HEK293 (cell line): ENCODE measurements around the gene VAMP7.

Experiments used
- CTCF ChIA-PET: fragments of 350-600 bp; formaldehyde crosslinking; extraction: SDS; loops from one replicate; lab custom pipeline; 2021; ENCODE audit warnings: antibody characterized with exemption; lab: Yijun Ruan, JAX
- POLR2A ChIA-PET: fragments of 300-600 bp; formaldehyde crosslinking; extraction: SDS; loops from one replicate; lab custom pipeline; 2020; ENCODE audit warnings: antibody characterized with exemption, inconsistent platforms; lab: Yijun Ruan, JAX
- H3K27ac ChIP-seq: fragments of 200-500 bp; sonication (Bioruptor generic); 2 replicates; pipeline ENCODE4 v1.5.1; 2014; ENCODE audit warnings: low read depth, low read length, control low read depth, inconsistent platforms; ENCODE audit errors: extremely low read depth
- H3K36me3 ChIP-seq, 2 experiments: fragments of 200-500 bp in 1 of 2; sonication (Bioruptor generic) in 1 of 2; 1 replicate in 1 of 2; 2 replicates in 1 of 2; pipeline ENCODE4 v1.5.1; 2014 to 2017; ENCODE audit warnings: inconsistent platforms in 2 of 2, low read length in 2 of 2; ENCODE audit not compliant: control insufficient read depth in 2 of 2, insufficient read depth in 1 of 2
- H3K4me1 ChIP-seq: fragments of 200-500 bp; sonication (Bioruptor generic); 2 replicates; pipeline ENCODE4 v1.5.1; 2014; ENCODE audit warnings: mild to moderate bottlenecking, low read length, inconsistent platforms; ENCODE audit not compliant: control insufficient read depth, insufficient read depth
- H3K4me3 ChIP-seq: 2 replicates; pipeline ENCODE4 v1.5.1; 2011; ENCODE audit warnings: low read depth, mild to moderate bottlenecking, control low read depth, low read length, moderate library complexity
- H3K9me3 ChIP-seq: fragments of 200-500 bp; sonication (Bioruptor generic); 2 replicates; pipeline ENCODE4 v1.5.1; 2014; ENCODE audit warnings: low read depth, low read length, inconsistent platforms; ENCODE audit not compliant: control insufficient read depth, insufficient read depth
- FEZF1 ChIP-seq: fragments of 450-650 bp; formaldehyde crosslinking; IDR thresholded peaks from 2 replicates; pipeline ENCODE4 v1.5.1; 2016; ENCODE audit warnings: missing biosample characterization, missing genetic modification characterization
- KLF1 ChIP-seq: fragments of 450-650 bp; formaldehyde crosslinking; IDR thresholded peaks from 2 replicates; pipeline ENCODE4 v1.5.1; 2016; ENCODE audit warnings: missing biosample characterization, missing genetic modification characterization
- MYNN ChIP-seq: fragments of 450-650 bp; formaldehyde crosslinking; IDR thresholded peaks from 2 replicates; pipeline ENCODE4 v1.5.1; 2016; ENCODE audit warnings: missing biosample characterization, missing genetic modification characterization, borderline replicate concordance
- OVOL3 ChIP-seq: fragments of 450-650 bp; formaldehyde crosslinking; IDR thresholded peaks from 2 replicates; pipeline ENCODE4 v1.5.1; 2016; ENCODE audit warnings: missing biosample characterization, missing genetic modification characterization
- PRDM2 ChIP-seq: fragments of 450-650 bp; formaldehyde crosslinking; IDR thresholded peaks from 2 replicates; pipeline ENCODE4 v1.5.1; 2016; ENCODE audit warnings: missing biosample characterization, missing genetic modification characterization, borderline replicate concordance
- RBAK ChIP-seq: fragments of 450-650 bp; formaldehyde crosslinking; IDR thresholded peaks from 2 replicates; pipeline ENCODE4 v1.5.1; 2016; ENCODE audit warnings: missing biosample characterization, missing genetic modification characterization
- TCF7L2 ChIP-seq: IDR thresholded peaks from 2 replicates; pipeline ENCODE4 v1.6.1; 2011; ENCODE audit warnings: low read depth, mild to moderate bottlenecking, inconsistent platforms, low read length, moderate library complexity, borderline replicate concordance
- ZBTB49 ChIP-seq: fragments of 450-650 bp; formaldehyde crosslinking; IDR thresholded peaks from 2 replicates; pipeline ENCODE4 v1.5.1; 2016; ENCODE audit warnings: missing biosample characterization, missing genetic modification characterization, low read depth
- ZFHX2 ChIP-seq: fragments of 450-650 bp; formaldehyde crosslinking; conservative IDR thresholded peaks from 2 replicates; pipeline ENCODE4 v1.5.1; 2016; ENCODE audit warnings: missing biosample characterization, missing genetic modification characterization
- ZFP37 ChIP-seq: fragments of 450-650 bp; formaldehyde crosslinking; IDR thresholded peaks from 2 replicates; pipeline ENCODE4 v1.5.1; 2016; ENCODE audit warnings: missing biosample characterization, missing genetic modification characterization
- ZNF138 ChIP-seq: fragments of 450-650 bp; formaldehyde crosslinking; IDR thresholded peaks from 2 replicates; pipeline ENCODE4 v1.5.1; 2016; ENCODE audit warnings: missing biosample characterization, missing genetic modification characterization, borderline replicate concordance
- ZNF202 ChIP-seq: fragments of 450-650 bp; formaldehyde crosslinking; IDR thresholded peaks from 2 replicates; pipeline ENCODE4 v1.5.1; 2016; ENCODE audit warnings: missing biosample characterization, missing genetic modification characterization, borderline replicate concordance
- ZNF211 ChIP-seq: fragments of 450-650 bp; formaldehyde crosslinking; IDR thresholded peaks from 2 replicates; pipeline ENCODE4 v1.5.1; 2016; ENCODE audit warnings: low read depth, missing biosample characterization, missing genetic modification characterization
- ZNF223 ChIP-seq: fragments of 450-650 bp; formaldehyde crosslinking; IDR thresholded peaks from 2 replicates; pipeline ENCODE4 v1.5.1; 2016; ENCODE audit warnings: missing biosample characterization, missing genetic modification characterization
- ZNF391 ChIP-seq: fragments of 450-650 bp; formaldehyde crosslinking; IDR thresholded peaks from 2 replicates; pipeline ENCODE4 v1.5.1; 2016; ENCODE audit warnings: low read depth, missing biosample characterization, missing genetic modification characterization, borderline replicate concordance
- ZNF621 ChIP-seq: fragments of 450-650 bp; formaldehyde crosslinking; IDR thresholded peaks from 2 replicates; pipeline ENCODE4 v1.5.1; 2017; ENCODE audit warnings: missing biosample characterization, missing genetic modification characterization
- ZNF624 ChIP-seq: fragments of 450-650 bp; formaldehyde crosslinking; IDR thresholded peaks from 2 replicates; pipeline ENCODE4 v1.5.1; 2017; ENCODE audit warnings: missing biosample characterization, missing genetic modification characterization
- ZNF654 ChIP-seq: fragments of 450-650 bp; formaldehyde crosslinking; IDR thresholded peaks from 2 replicates; pipeline ENCODE4 v1.5.1; 2016; ENCODE audit warnings: low read depth, missing biosample characterization, missing genetic modification characterization
- ZNF664 ChIP-seq: fragments of 450-650 bp; formaldehyde crosslinking; IDR thresholded peaks from 2 replicates; pipeline ENCODE4 v1.5.1; 2016; ENCODE audit warnings: missing biosample characterization, missing genetic modification characterization
- ZNF701 ChIP-seq: fragments of 450-650 bp; formaldehyde crosslinking; IDR thresholded peaks from 2 replicates; pipeline ENCODE4 v1.5.1; 2016; ENCODE audit warnings: missing biosample characterization, missing genetic modification characterization
- ZNF747 ChIP-seq: fragments of 450-650 bp; formaldehyde crosslinking; IDR thresholded peaks from 2 replicates; pipeline ENCODE4 v1.5.1; 2016; ENCODE audit warnings: missing biosample characterization, missing genetic modification characterization
- ZNF830 ChIP-seq: fragments of 450-650 bp; IDR thresholded peaks from 2 replicates; pipeline ENCODE4 v1.5.0; 2018; ENCODE audit warnings: missing biosample characterization, missing genetic modification characterization, low read depth, mild to moderate bottlenecking, moderate library complexity

VAMP7 gene

GRCh38 chrX:155891446-155892210 is 10.5 kb downstream of the VAMP7 start:
- no peak overlapping the region for H3K4me3 ChIP-seq
- H3K4me1 ChIP-seq = no peaks in the 10 kb centered on the region
- H3K27ac ChIP-seq = no peak overlapping the region
- H3K9me3 ChIP-seq = no peaks in the 10 kb centered on the region; the same call in 1 of the 2 replicates
- POLR2A ChIA-PET = no interaction called here
- peaks cover 7 to 55% of the 10 kb centered on the region in 2 experiments for H3K36me3 ChIP-seq
- CTCF ChIA-PET = no interaction called here
- no peak for TF ChIP-seq ZBTB49 (tag by site-specific recombination)
- no peak for TF ChIP-seq ZNF211 (tag by site-specific recombination)
- no peak for TF ChIP-seq ZNF138 (tag by site-specific recombination)
- no peak for TF ChIP-seq ZNF223 (tag by site-specific recombination)
- no peak for TF ChIP-seq ZNF664 (tag by site-specific recombination)
- TF ChIP-seq PRDM2 (tag by site-specific recombination) = no peak
- TF ChIP-seq ZNF701 (tag by site-specific recombination) = no peak
- TF ChIP-seq ZFP37 (tag by site-specific recombination) = no peak
- TF ChIP-seq TCF7L2 = no peak
- no peak for TF ChIP-seq ZFHX2
- no peak for TF ChIP-seq ZNF202
- no peak for TF ChIP-seq ZNF391 (tag by site-specific recombination)
- no peak for TF ChIP-seq RBAK
- TF ChIP-seq ZNF654 = no peak
- TF ChIP-seq OVOL3 (tag by site-specific recombination) = no peak
- TF ChIP-seq, all 188 proteins: peak for 0

- Histone ChIP-seq H3K9me3 (no peaks in the 10 kb centered on the region; the same call in 1 of the 2 replicates), H3K27ac (no peak overlapping the region)
- POLR2A ChIA-PET = no interaction called here
- TF ChIP-seq ZNF624 (tag by site-specific recombination) (no peak), ZNF830 (tag by site-specific recombination) (no peak), ZNF747 (tag by site-specific recombination) (no peak), MYNN (tag by site-specific recombination) (no peak), FEZF1 (no peak), ZNF621 (tag by site-specific recombination) (no peak), KLF1 (tag by site-specific recombination) (0 out of 2 replicates have a peak, but pooled peaks have one; percentile 17)
- TF ChIP-seq, all 188 proteins: peak for 1
- CTCF ChIA-PET = no interaction called here
- H3K36me3 ChIP-seq = peaks cover 13 to 63% of the 10 kb centered on the region in 2 experiments
- no peaks in the 10 kb centered on the region for H3K4me1 ChIP-seq
- H3K4me3 ChIP-seq = no peak overlapping the region
Measured at GRCh38 chrX:155893521-155893920, 12.4 kb downstream of the VAMP7 start.
